GM18502 (cell line): ENCODE data around the gene COL26A1.
"Not testable (repeated sequence)": the region's sequence is repeated elsewhere in the genome, so short reads cannot be mapped to it uniquely, and the experiment has no call there.

ENCODE experiments used
- ATAC-seq: cut with Tn5 transposase; IDR thresholded peaks from one replicate; pipeline ENCODE4 v1.9.1; 2021; ENCODE audit warnings: mild to moderate bottlenecking; ENCODE audit not compliant: unreplicated experiment, poor library complexity

COL26A1 gene

GRCh38 chr7:101560021-101560420 lies 197.3 kb downstream of the COL26A1 start:
- ATAC-seq, result not testable (repeated sequence)

GRCh38 chr7:101560856-101561255 lies 198.2 kb downstream of the COL26A1 start:
- no peak for ATAC-seq

- ATAC-seq, result not testable (repeated sequence)
Observed at GRCh38 chr7:101561293-101561692, 198.6 kb downstream of the COL26A1 start.

DNA sequence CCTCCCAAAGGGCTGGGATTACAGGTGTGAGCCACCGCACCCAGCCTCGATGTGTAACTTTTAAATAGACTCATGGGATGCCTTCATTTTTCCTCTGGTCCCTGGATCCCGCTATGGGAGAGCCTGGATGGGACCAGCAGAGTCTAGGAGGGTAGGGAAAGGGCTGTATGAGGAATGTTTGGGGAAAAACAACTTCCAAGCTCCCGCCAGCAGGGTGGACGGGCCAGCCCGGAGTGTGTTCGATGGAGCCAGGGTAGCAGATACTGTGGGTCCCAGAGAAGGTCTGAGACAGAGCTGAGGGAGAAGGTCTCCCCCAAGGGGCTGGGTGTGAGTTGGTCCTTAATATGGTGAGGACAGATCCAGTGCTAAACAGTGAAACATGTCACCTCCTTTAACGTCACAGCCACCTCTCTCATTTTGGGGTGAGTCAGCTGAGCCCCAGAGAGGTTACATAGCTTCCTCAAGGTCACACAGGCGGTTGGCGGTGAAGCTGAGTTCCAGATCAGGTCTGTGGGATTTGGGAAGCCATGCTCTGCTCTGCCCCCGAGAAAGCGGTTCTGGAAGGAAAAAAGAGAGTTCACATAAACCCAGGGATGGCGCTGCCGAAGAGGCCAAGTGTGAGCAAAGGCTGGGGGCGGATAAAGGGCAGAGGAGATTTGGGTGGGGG lies 200.0 kb downstream of the COL26A1 start:
- no peak for ATAC-seq

DNA sequence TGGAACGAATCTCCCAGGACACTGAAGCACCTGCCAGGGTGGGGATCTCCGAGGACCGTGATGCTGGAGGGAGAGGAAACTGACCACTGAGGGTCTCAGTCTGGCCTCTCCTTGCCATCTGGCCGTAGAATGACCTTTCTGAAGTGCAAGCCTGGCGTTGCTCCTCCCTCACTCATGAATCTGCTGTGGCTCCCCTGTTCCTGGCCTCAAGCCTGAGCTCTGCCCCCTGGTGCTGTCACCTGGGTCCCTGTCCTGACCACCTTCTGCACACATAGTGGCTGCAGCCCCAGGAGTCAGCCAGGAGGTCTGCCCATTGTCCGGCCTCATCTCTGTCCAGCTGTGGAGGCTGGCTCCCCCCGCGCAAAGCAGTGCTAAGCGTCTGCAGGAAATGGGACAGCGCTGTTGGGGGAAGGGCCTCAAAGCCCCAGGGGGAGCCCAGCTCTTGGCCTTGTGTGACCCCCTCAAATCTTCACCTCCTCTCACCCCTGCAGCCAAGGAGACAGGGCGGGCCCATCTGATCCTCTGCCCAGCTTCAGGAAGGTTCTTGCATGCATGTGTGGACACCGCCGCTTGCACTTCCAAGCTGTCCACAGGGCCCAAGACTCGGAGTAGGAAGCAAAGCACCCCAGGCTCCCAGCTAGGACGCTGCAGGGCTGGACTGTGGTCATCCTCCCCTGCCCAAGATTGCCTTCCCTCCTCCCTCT lies 200.7 kb downstream of the COL26A1 start:
- ATAC-seq, result no peak

- no peak for ATAC-seq
Observed at GRCh38 chr7:101563943-101564777, 201.5 kb downstream of the COL26A1 start.

GRCh38 chr7:101564778-101565211 lies 202.1 kb downstream of the COL26A1 start:
- ATAC-seq, result no peak

GRCh38 chr7:101565601-101566209 lies 203.0 kb downstream of the COL26A1 start:
- ATAC-seq, result no peak

- no peak for ATAC-seq
Observed at GRCh38 chr7:101567230-101567629, 204.6 kb downstream of the COL26A1 start.

DNA sequence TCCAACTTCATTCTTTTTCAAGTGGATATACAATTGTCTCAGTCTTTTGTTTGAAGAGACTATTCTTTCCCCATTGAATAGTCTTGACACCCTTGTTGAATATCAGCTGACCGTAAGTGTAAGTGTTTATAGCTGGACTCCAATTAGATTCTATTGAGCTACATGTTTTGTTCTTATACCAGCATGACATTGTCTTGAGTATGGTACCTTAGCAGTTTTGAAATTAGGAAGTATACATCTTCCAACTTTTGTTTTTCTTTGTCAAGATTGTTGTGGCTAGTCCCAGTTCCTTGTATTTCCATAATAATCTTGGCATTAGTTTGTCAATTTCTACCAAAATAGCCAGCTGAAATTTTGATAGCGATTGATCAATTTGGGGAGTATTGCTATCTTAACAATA lies 209.5 kb downstream of the COL26A1 start:
- no peak for ATAC-seq

- ATAC-seq, result no peak
Observed at GRCh38 chr7:101575168-101575567, 212.5 kb downstream of the COL26A1 start.

DNA sequence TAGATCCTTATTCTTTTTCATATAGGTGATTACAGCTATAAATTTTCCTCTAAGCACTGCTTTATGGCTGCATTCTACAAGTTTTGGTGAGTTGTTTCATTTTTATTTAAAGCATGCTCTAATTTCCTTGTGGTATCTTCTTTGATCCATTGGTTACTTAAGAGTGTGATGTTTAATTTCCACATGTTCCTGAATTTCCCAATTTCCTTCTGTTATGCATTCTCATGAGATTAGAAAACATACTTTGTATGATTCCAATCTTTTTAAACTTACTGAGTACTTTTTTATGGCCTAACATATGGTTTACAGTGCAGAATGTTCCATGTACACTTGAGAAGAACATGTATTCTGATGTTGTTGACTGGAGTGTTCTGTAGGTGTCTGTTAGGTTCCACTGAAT lies 213.0 kb downstream of the COL26A1 start:
- ATAC-seq, result no peak

DNA sequence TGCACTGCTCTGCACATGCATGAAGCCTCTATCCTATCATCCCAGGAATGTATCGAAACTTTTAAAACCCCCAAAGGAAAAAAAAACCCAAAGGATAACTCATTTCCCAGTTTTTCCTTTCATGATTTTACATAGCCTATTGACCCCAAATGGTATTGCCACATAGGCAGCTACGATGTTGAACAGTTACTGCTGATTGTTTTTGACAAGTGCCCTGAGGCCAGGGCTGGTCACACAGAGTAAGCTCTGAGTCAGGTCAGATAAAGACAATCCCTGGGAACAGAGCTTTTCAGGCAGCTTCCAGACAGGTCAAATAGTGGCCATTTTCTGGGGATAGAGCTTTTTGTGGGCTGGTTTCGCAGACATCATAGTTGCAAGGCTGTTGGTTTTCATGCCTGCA lies 214.3 kb downstream of the COL26A1 start:
- no peak for ATAC-seq

DNA sequence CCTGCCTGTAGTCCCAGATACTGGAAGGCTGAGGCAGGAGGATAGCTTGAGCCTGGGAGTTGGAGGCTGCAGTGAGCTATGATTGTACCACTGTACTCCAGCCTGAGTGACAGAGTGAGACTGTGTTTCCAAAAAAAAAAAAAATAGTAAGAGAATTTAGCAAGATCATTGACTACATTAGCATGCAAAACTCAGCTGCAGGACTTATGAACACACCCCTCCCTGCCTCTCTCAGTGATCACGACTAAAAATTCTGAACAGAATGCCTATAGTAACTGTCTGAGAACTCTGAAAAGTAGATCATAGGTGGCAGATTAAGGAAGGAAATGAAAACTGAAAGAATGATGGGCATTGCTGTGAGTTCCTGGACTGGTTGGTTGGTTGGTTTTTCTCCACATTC lies 215.9 kb downstream of the COL26A1 start:
- no peak for ATAC-seq

GRCh38 chr7:101580596-101580995 lies 217.9 kb downstream of the COL26A1 start:
- no peak for ATAC-seq

DNA sequence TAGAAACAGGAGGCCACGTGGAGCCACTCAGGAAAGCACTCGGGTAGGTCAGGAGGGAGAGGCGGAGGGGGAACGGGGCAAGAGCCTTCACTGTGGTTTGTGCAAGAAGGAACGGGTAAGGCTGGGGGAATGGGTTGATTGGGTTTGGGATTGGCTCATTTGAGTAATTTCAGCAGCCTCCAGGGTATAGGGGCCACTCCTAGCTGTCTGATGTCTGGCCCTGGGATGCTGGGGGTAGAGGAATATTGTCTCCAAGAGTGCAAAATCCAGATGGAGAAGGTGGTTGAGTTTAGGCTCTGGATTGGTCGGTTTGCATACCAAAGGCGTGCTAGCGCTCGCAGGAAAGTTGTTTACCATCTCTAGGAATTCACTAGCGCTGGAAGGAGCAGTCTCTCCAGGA lies 219.2 kb downstream of the COL26A1 start:
- no peak for ATAC-seq

GRCh38 chr7:101582971-101583370 lies 220.3 kb downstream of the COL26A1 start:
- no peak for ATAC-seq

- no peak for ATAC-seq
Observed at GRCh38 chr7:101586078-101586905, 223.6 kb downstream of the COL26A1 start.

GRCh38 chr7:101586906-101587677 lies 224.4 kb downstream of the COL26A1 start:
- ATAC-seq, result no peak
